OCI-LY7 (cell line): ENCODE data around the gene DGKB.

ENCODE experiments used
- CTCF ChIP-seq: fragments of 200-600 bp; sonication (generic); conservative IDR thresholded peaks from 2 replicates; pipeline ENCODE4 v1.5.1; 2014; ENCODE audit warnings: mild to moderate bottlenecking, antibody characterized with exemption, low read length, moderate library complexity, mixed read lengths
- EZH2phosphoT487 ChIP-seq: fragments of 200-600 bp; sonication (generic); IDR thresholded peaks from 2 replicates; pipeline ENCODE4 v1.6.1; 2018; ENCODE audit warnings: low read depth, borderline replicate concordance, mild to moderate bottlenecking, mixed run types, antibody characterized with exemption, low read length, moderate library complexity, mixed read lengths

- TF ChIP-seq CTCF = no peak
- no peak for TF ChIP-seq EZH2phosphoT487
These were observed 142.8 kb downstream of the DGKB start for GRCh38 chr7:14759785-14760184.
